Measurements from ENCODE around the gene DCC.

DCC gene

DNA sequence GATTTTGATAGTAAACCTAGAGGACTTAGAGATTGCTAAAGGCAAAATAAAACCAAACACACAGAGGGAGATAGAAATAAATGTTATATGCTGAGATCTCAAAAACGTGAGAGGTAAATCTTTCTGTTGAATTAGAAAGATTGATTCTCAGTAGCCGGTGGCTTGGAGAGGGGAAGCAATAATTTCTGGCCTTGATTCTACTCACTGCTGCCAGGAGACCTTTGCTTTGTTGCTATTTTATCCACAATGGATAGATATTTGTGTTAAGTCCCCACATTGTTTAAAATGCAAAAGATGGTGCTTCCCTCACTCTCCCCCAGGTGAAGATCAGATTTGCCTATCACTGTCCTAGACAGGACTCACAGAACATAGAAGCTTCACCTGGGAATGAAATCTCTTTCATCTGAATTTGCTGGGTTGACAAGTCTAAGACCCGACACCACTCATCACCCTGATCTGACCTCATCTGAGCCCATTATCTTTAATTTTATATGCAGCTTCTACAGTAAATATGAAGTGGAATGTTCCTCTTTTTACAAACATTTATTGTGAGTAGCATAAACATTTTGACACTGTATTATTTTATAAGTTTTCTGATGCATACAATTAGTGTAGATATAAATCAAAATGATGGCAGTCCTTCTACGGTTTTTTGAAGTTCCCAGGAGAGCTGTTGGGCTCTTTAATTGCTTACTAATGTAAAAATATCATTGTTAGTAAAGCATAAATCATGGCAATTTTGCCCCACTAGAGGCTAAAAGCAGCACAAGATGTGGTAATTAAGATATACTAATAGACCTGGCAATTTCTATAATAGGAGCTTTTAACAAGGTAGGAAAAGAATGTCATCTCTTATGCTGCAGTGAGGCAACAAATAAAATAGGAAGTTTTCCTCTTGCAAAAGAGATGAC is 149.7 kb downstream of the DCC start:
- Histone ChIP-seq H3K79me2 (ENCODE audit: control insufficient read depth, insufficient read depth, low read length, unreplicated experiment) (no peaks in the 10 kb centered on the region), H3K36me3 (ENCODE audit: insufficient read depth, low read length) (no peaks in the 10 kb centered on the region), H3K4me3 (ENCODE audit: low read depth, low read length) (no peak overlapping the region), H3K27ac (ENCODE audit: low read depth, low read length) (no peak overlapping the region), H3K27me3 (ENCODE audit: insufficient read depth, low read length) (no peaks in the 10 kb centered on the region), H2AFZ (ENCODE audit: low read length, unreplicated experiment) (no peak overlapping the region), H3K4me1 (ENCODE audit: control insufficient read depth, insufficient read depth, low read length, unreplicated experiment) (no peaks in the 10 kb centered on the region)

DNA sequence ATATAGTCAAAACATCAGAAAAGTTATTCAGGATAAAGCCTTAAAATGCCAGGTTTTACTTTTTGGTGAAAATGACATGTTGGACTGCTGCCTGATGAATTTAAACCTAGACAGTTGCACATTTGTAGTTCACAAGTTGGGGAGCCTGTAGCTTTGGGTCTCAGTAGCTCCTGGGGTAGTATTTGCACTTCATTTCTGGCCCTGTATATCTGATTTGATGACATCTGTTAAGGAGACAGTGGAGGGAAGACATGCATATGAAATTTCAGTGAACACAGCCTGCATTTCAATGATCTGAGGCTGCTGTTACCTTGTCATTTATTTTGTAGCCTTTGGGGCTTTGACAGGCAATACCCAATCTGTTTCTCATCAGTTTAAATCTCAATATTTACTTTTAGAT is 156.4 kb downstream of the DCC start:
- Histone ChIP-seq H3K4me3 (ENCODE audit: low read depth, low read length) (no peak overlapping the region), H3K27me3 (ENCODE audit: insufficient read depth, low read length) (no peaks in the 10 kb centered on the region), H3K79me2 (ENCODE audit: control insufficient read depth, insufficient read depth, low read length, unreplicated experiment) (no peaks in the 10 kb centered on the region), H3K4me1 (ENCODE audit: control insufficient read depth, insufficient read depth, low read length, unreplicated experiment) (no peaks in the 10 kb centered on the region), H3K36me3 (ENCODE audit: insufficient read depth, low read length) (no peaks in the 10 kb centered on the region), H3K27ac (ENCODE audit: low read depth, low read length) (no peak overlapping the region), H2AFZ (ENCODE audit: low read length, unreplicated experiment) (no peak overlapping the region)

DNA sequence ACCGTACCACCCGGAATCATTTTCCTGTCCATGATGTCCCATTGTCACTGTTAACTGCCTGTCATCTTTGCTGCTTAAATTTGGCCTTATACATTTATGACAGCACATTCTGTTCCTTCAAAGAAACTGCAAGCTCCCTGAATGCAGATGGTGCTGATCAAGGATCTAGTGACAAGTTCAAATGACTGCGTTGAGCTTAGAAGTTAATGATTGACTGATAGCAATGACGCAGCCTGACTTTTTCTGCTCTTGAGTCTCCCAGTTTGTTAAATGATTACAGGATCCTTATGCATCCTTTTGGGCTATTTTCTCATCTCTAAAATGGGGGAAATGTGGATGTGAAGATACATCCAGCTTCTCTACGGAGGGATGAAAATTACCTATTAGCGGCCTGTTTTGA is 159.0 kb downstream of the DCC start:
- H3K27ac ChIP-seq (ENCODE audit: low read depth, low read length), result no peak overlapping the region
- no peaks in the 10 kb centered on the region for H3K79me2 ChIP-seq (ENCODE audit: control insufficient read depth, insufficient read depth, low read length, unreplicated experiment)
- H2AFZ ChIP-seq (ENCODE audit: low read length, unreplicated experiment), result no peak overlapping the region

DNA sequence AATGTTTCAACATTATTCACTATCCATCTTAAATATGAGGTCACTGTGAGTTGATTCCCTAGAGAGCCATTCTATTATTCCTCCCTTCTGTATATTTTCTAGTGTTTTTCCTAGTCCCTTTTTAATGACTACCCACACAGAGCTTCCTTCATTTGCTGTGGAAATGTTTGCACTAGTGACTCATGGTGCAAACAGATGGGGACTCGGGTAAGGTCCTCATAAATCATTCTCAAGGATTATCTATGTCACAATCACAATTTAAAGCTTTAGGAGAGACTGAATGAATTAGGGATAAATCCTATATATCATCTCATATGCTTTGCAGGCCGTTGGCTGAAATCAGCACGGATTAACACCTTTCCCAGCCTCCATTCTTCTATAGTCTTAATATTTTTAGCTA is 159.6 kb downstream of the DCC start:
- Histone ChIP-seq H3K4me1 (ENCODE audit: control insufficient read depth, insufficient read depth, low read length, unreplicated experiment) (no peaks in the 10 kb centered on the region), H3K79me2 (ENCODE audit: control insufficient read depth, insufficient read depth, low read length, unreplicated experiment) (no peaks in the 10 kb centered on the region), H3K27ac (ENCODE audit: low read depth, low read length) (no peak overlapping the region), H3K36me3 (ENCODE audit: insufficient read depth, low read length) (no peaks in the 10 kb centered on the region), H3K4me3 (ENCODE audit: low read depth, low read length) (no peak overlapping the region), H3K27me3 (ENCODE audit: insufficient read depth, low read length) (no peaks in the 10 kb centered on the region), H2AFZ (ENCODE audit: low read length, unreplicated experiment) (no peak overlapping the region)

More for the DNA sequence above, 159.0 kb downstream of the DCC start:
- Histone ChIP-seq H3K4me3 (ENCODE audit: low read depth, low read length) (no peak overlapping the region), H3K4me1 (ENCODE audit: control insufficient read depth, insufficient read depth, low read length, unreplicated experiment) (no peaks in the 10 kb centered on the region), H3K27me3 (ENCODE audit: insufficient read depth, low read length) (no peaks in the 10 kb centered on the region), H3K36me3 (ENCODE audit: insufficient read depth, low read length) (no peaks in the 10 kb centered on the region)

DNA sequence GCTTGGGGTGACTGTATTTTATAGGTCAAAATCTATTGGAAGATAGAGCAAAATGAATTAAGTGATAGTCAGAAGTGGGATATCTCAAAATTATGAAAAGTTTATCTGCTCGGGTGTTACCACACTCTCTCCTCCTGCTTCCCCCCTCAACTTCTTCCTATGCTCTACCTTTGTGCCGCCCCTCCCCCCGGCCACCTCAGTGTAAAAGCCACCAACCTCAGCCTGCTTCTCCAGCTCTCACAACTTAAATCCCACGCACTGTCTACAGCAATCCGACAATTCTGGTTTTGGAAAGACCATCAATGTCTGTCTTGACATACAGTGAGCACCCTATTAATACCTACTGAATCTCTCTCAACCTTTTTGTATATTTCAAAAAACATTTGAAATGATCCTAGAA is 164.6 kb downstream of the DCC start:
- Histone ChIP-seq H3K79me2 (ENCODE audit: control insufficient read depth, insufficient read depth, low read length, unreplicated experiment) (no peaks in the 10 kb centered on the region), H3K27me3 (ENCODE audit: insufficient read depth, low read length) (no peaks in the 10 kb centered on the region), H2AFZ (ENCODE audit: low read length, unreplicated experiment) (no peak overlapping the region), H3K27ac (ENCODE audit: low read depth, low read length) (no peak overlapping the region), H3K4me3 (ENCODE audit: low read depth, low read length) (no peak overlapping the region), H3K36me3 (ENCODE audit: insufficient read depth, low read length) (no peaks in the 10 kb centered on the region), H3K4me1 (ENCODE audit: control insufficient read depth, insufficient read depth, low read length, unreplicated experiment) (no peaks in the 10 kb centered on the region)

DNA sequence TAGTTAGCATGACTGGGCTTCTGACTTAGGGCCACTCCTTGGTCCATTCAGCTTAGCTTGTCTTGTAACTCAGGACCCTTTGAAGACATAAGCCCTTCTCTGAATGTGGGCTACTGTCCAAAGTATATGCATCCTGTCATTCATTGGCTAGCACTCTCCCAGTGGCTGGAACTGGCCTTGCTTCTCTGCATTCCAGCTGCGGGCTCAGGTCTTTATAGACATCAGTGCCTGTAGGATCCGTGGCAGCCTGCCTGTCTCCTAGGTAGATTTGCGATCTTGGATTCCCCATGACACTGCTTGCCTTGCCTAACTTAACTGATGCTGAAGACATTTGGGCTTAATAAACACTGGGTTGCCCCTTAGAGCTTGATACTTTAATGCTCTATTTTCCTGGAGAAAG is 170.1 kb downstream of the DCC start:
- H3K27me3 ChIP-seq (ENCODE audit: insufficient read depth, low read length), result no peaks in the 10 kb centered on the region
- H3K4me1 ChIP-seq (ENCODE audit: control insufficient read depth, insufficient read depth, low read length, unreplicated experiment), result no peaks in the 10 kb centered on the region
- H2AFZ ChIP-seq (ENCODE audit: low read length, unreplicated experiment), result no peak overlapping the region
- no peaks in the 10 kb centered on the region for H3K79me2 ChIP-seq (ENCODE audit: control insufficient read depth, insufficient read depth, low read length, unreplicated experiment)
- no peak overlapping the region for H3K4me3 ChIP-seq (ENCODE audit: low read depth, low read length)
- no peaks in the 10 kb centered on the region for H3K36me3 ChIP-seq (ENCODE audit: insufficient read depth, low read length)
- no peak overlapping the region for H3K27ac ChIP-seq (ENCODE audit: low read depth, low read length)

DNA sequence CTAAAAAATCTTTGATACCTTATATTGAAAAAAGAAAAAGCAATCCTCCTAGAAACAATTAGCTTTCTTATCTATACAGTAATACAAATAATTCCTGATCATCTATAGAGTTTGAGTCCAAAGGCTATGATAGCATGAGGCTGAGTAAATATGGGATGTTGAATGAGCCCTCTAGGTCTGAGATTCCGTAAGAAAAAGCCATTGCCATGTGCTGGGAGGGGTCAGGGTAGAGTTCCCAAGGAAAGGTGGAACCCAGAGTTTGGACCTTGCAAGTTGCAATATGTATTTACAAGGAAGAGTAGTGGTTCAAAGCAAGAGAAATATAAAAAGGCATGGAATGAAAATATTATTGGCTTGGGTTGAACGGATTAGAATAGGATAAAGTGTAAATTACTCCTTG is 178.1 kb downstream of the DCC start:
- H3K4me3 ChIP-seq (ENCODE audit: low read depth, low read length), result no peak overlapping the region
- H3K4me1 ChIP-seq (ENCODE audit: control insufficient read depth, insufficient read depth, low read length, unreplicated experiment), result no peaks in the 10 kb centered on the region
- H3K27ac ChIP-seq (ENCODE audit: low read depth, low read length), result no peak overlapping the region

DNA sequence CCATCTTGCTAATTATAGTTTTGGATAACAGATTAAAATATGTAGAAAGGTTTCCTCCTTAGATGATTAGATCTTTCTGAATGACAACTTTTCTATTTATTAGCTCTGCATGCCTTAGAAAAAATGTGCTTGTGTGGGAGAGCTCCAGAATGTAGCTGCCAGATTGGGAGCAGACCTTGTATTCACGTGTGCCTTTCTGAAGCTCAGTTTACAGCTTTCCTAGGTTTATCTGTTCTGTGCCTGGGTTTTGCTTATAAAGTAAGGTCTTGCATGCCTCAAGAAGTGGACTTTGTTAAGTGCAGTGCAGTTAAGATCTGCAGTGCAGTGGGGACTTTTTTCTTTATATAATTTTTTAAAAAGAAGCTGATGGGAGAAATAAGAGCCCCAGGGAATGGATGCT is 179.0 kb downstream of the DCC start:
- Histone ChIP-seq H3K4me3 (ENCODE audit: low read depth, low read length) (no peak overlapping the region), H2AFZ (ENCODE audit: low read length, unreplicated experiment) (no peak overlapping the region), H3K36me3 (ENCODE audit: insufficient read depth, low read length) (no peaks in the 10 kb centered on the region), H3K4me1 (ENCODE audit: control insufficient read depth, insufficient read depth, low read length, unreplicated experiment) (no peaks in the 10 kb centered on the region), H3K27me3 (ENCODE audit: insufficient read depth, low read length) (no peaks in the 10 kb centered on the region), H3K27ac (ENCODE audit: low read depth, low read length) (no peak overlapping the region), H3K79me2 (ENCODE audit: control insufficient read depth, insufficient read depth, low read length, unreplicated experiment) (no peaks in the 10 kb centered on the region)

More for the DNA sequence above, 178.1 kb downstream of the DCC start:
- Histone ChIP-seq H2AFZ (ENCODE audit: low read length, unreplicated experiment) (no peak overlapping the region), H3K36me3 (ENCODE audit: insufficient read depth, low read length) (no peaks in the 10 kb centered on the region), H3K79me2 (ENCODE audit: control insufficient read depth, insufficient read depth, low read length, unreplicated experiment) (no peaks in the 10 kb centered on the region), H3K27me3 (ENCODE audit: insufficient read depth, low read length) (no peaks in the 10 kb centered on the region)

DNA sequence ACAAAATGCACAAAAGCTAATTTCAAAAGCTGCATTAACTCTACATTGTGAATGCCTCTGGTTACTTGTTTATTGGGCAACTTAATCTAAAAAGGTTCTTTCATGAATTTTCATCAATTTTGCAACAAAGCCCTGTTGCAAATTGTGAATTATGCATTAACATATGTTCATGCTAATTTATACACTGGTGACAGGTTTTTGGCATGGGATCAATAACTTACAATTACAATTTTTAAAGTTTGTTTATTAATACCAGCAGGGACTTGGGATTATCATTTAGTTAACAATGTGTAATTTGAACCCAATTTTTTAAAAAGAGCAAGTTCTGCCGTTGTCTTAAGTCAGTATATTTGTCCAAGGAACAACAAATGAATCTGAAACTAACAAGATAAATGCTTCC is 183.6 kb downstream of the DCC start:
- H3K79me2 ChIP-seq (ENCODE audit: control insufficient read depth, insufficient read depth, low read length, unreplicated experiment), result no peaks in the 10 kb centered on the region
- no peaks in the 10 kb centered on the region for H3K27me3 ChIP-seq (ENCODE audit: insufficient read depth, low read length)
- no peaks in the 10 kb centered on the region for H3K36me3 ChIP-seq (ENCODE audit: insufficient read depth, low read length)
- no peaks in the 10 kb centered on the region for H3K4me1 ChIP-seq (ENCODE audit: control insufficient read depth, insufficient read depth, low read length, unreplicated experiment)
- H2AFZ ChIP-seq (ENCODE audit: low read length, unreplicated experiment), result no peak overlapping the region
- H3K4me3 ChIP-seq (ENCODE audit: low read depth, low read length), result no peak overlapping the region
- H3K27ac ChIP-seq (ENCODE audit: low read depth, low read length), result no peak overlapping the region

DNA sequence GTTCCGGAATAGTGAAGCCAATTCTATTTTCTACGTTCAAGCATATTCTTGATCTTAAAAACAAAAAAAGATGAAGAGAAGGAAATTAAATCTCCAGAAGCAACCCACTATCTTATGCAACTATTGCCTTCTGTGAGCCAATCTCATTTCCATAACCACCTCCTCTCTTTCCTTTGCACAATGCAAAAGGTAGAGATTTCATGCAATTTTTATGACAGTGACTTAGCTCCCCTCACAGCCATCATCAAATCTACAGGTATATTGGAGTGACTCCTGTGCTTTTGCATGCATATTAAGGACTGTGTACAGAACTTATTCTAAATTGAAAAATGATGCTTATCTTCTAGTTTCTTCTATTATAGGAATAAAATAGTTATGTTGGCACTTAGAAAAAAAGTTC is 191.8 kb downstream of the DCC start:
- Histone ChIP-seq H2AFZ (ENCODE audit: low read length, unreplicated experiment) (no peak overlapping the region), H3K4me3 (ENCODE audit: low read depth, low read length) (no peak overlapping the region), H3K27ac (ENCODE audit: low read depth, low read length) (no peak overlapping the region), H3K27me3 (ENCODE audit: insufficient read depth, low read length) (no peaks in the 10 kb centered on the region), H3K79me2 (ENCODE audit: control insufficient read depth, insufficient read depth, low read length, unreplicated experiment) (no peaks in the 10 kb centered on the region), H3K36me3 (ENCODE audit: insufficient read depth, low read length) (no peaks in the 10 kb centered on the region), H3K4me1 (ENCODE audit: control insufficient read depth, insufficient read depth, low read length, unreplicated experiment) (no peaks in the 10 kb centered on the region)

DNA sequence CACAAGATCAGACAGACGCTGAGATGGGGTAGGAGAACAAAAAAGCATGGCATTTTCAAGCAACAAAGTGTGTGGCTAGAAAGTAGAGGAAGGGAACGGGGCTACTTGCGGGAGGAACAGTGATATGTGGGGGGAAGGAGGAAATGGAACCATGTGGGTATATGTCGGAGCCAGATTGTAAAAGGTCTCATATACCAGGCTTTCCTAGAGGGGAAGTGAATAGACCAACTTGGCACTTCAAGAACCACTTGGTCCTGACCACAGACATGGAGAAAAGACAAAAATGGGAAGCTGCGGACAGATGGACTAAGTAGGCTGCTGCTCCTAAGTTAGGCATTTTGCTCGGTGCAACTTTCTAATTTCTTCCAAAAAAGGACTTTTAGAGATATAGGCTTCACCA is 196.0 kb downstream of the DCC start:
- Histone ChIP-seq H3K27me3 (ENCODE audit: insufficient read depth, low read length) (no peaks in the 10 kb centered on the region), H3K27ac (ENCODE audit: low read depth, low read length) (no peak overlapping the region), H2AFZ (ENCODE audit: low read length, unreplicated experiment) (no peak overlapping the region), H3K36me3 (ENCODE audit: insufficient read depth, low read length) (no peaks in the 10 kb centered on the region), H3K79me2 (ENCODE audit: control insufficient read depth, insufficient read depth, low read length, unreplicated experiment) (no peaks in the 10 kb centered on the region), H3K4me3 (ENCODE audit: low read depth, low read length) (no peak overlapping the region), H3K4me1 (ENCODE audit: control insufficient read depth, insufficient read depth, low read length, unreplicated experiment) (no peaks in the 10 kb centered on the region)

All from ACC112 (cell line).